GM19452 (cell line): ENCODE measurements around the gene ZNF398.
"Not testable (repeated sequence)": the region's sequence is repeated elsewhere in the genome, so short reads cannot be mapped to it uniquely, and the experiment has no call there.

Experiments
- ATAC-seq: cut with Tn5 transposase; IDR thresholded peaks from one replicate; pipeline ENCODE4 v1.9.1; 2021; ENCODE audit not compliant: unreplicated experiment

ZNF398 gene

GRCh38 chr7:149147072-149147751 lies at the start of gene ZNF398:
Gene ZNF398, plus strand, starts transcription at chr7:149147453. Its CDS starts 290 bp downstream, at chr7:149147743.
- ATAC-seq: peak; percentile 74

GRCh38 chr7:149099058-149099457 lies 48.2 kb upstream of the ZNF398 start:
- ATAC-seq: no peak

GRCh38 chr7:149100821-149101220 lies 46.4 kb upstream of the ZNF398 start:
- no peak for ATAC-seq

GRCh38 chr7:149102666-149103065 lies 44.6 kb upstream of the ZNF398 start:
- ATAC-seq: no peak

GRCh38 chr7:149103424-149103823 lies 43.8 kb upstream of the ZNF398 start:
- no peak for ATAC-seq

GRCh38 chr7:149104214-149104613 lies 43.0 kb upstream of the ZNF398 start:
- ATAC-seq: no peak

GRCh38 chr7:149104749-149105148 lies 42.5 kb upstream of the ZNF398 start:
- no peak for ATAC-seq

GRCh38 chr7:149109969-149110368 lies 37.3 kb upstream of the ZNF398 start:
- ATAC-seq: no peak

- ATAC-seq: no peak
These were observed 21.9 kb upstream of the ZNF398 start for GRCh38 chr7:149125189-149125862.

GRCh38 chr7:149125863-149126661 lies 21.2 kb upstream of the ZNF398 start, which contains the start of gene ZNF425:
Gene ZNF425, minus strand, starts transcription at chr7:149126324. Its CDS starts 111 bp downstream, at chr7:149126213.
- ATAC-seq: peak; percentile 84

GRCh38 chr7:149126662-149127266 lies 20.5 kb upstream of the ZNF398 start:
- ATAC-seq: peak; percentile 50

GRCh38 chr7:149130572-149131198 lies 16.6 kb upstream of the ZNF398 start:
- no peak for ATAC-seq

GRCh38 chr7:149133028-149133710 lies 14.1 kb upstream of the ZNF398 start:
- ATAC-seq: no peak

- ATAC-seq: no peak
These were observed 11.1 kb upstream of the ZNF398 start for GRCh38 chr7:149136118-149136517.

GRCh38 chr7:149140831-149141230 lies 6.4 kb upstream of the ZNF398 start:
- ATAC-seq: no peak

- ATAC-seq: no peak
These were observed 5.4 kb upstream of the ZNF398 start for GRCh38 chr7:149141893-149142292.

- not testable (repeated sequence) for ATAC-seq
These were observed 2.8 kb upstream of the ZNF398 start for GRCh38 chr7:149144436-149144922.

GRCh38 chr7:149145031-149145845 lies 2.0 kb upstream of the ZNF398 start:
- ATAC-seq: no peak
